ENCODE results near the gene ZNF480.
"Not testable (repeated sequence)": the region's sequence is repeated elsewhere in the genome, so short reads cannot be mapped to it uniquely, and the experiment has no call there.

ZNF480 gene

GRCh38 chr19:52296773-52297600 lies at the start of gene ZNF480:
Gene ZNF480, plus strand, starts transcription at chr19:52297169. Its CDS starts 3,244 bp downstream, at chr19:52300413.
- DNase-seq (peak; percentile 78), ATAC-seq (peak; percentile 76)

- ATAC-seq = no peak
- peak; percentile 62 for DNase-seq
These were observed 48.7 kb upstream of the ZNF480 start for GRCh38 chr19:52248241-52248640.

- no peak for DNase-seq
- no peak for ATAC-seq
These were observed 38.5 kb upstream of the ZNF480 start for GRCh38 chr19:52258426-52258825.

GRCh38 chr19:52265556-52265955 lies 31.4 kb upstream of the ZNF480 start:
- peak; percentile 15 for DNase-seq
- ATAC-seq = not testable (repeated sequence)

- peak; percentile 99 for ATAC-seq
- DNase-seq = peak; percentile 98
These were observed 27.4 kb upstream of the ZNF480 start, which contains the start of gene ZNF766 for GRCh38 chr19:52269338-52270261. Gene ZNF766, plus strand, starts transcription at chr19:52269587. Its CDS starts 27 bp downstream, at chr19:52269614.

- peak; percentile 23 for DNase-seq
- ATAC-seq = no peak
These were observed 26.6 kb upstream of the ZNF480 start for GRCh38 chr19:52270266-52270885.

GRCh38 chr19:52273301-52273700 lies 23.7 kb upstream of the ZNF480 start:
- ATAC-seq (no peak), DNase-seq (no peak)

- DNase-seq (no peak), ATAC-seq (no peak)
These were observed 22.8 kb upstream of the ZNF480 start for GRCh38 chr19:52274191-52274590.

- DNase-seq (no peak), ATAC-seq (no peak)
These were observed 21.0 kb upstream of the ZNF480 start for GRCh38 chr19:52275988-52276387.

- ATAC-seq (no peak), DNase-seq (no peak)
These were observed 19.5 kb upstream of the ZNF480 start for GRCh38 chr19:52277471-52277870.

GRCh38 chr19:52286256-52286655 lies 10.7 kb upstream of the ZNF480 start:
- no peak for ATAC-seq

GRCh38 chr19:52291781-52292180 lies 5.2 kb upstream of the ZNF480 start:
- no peak for ATAC-seq

More at GRCh38 chr19:52286256-52286655, 10.7 kb upstream of the ZNF480 start:
- DNase-seq = no peak

GRCh38 chr19:52292946-52293345 lies 4.0 kb upstream of the ZNF480 start:
- DNase-seq, ATAC-seq: not testable (repeated sequence)

More at GRCh38 chr19:52291781-52292180, 5.2 kb upstream of the ZNF480 start:
- DNase-seq = no peak

GRCh38 chr19:52296400-52296772 lies 583 bp upstream of the ZNF480 start:
- DNase-seq (no peak), ATAC-seq (no peak)

GRCh38 chr19:52297601-52298364 lies 814 bp downstream of the ZNF480 start:
- DNase-seq (no peak), ATAC-seq (no peak)

- peak; percentile 26 for DNase-seq
- no peak for ATAC-seq
These were observed 10.3 kb downstream of the ZNF480 start for GRCh38 chr19:52307275-52307674.

- ATAC-seq (no peak), DNase-seq (no peak)
These were observed 25.5 kb downstream of the ZNF480 start for GRCh38 chr19:52322429-52322828.

- no peak for DNase-seq
- no peak for ATAC-seq
These were observed 34.8 kb downstream of the ZNF480 start for GRCh38 chr19:52331757-52332156.

GRCh38 chr19:52335768-52336116 lies 38.8 kb downstream of the ZNF480 start:
- DNase-seq = no peak
- peak; percentile 24 for ATAC-seq

GRCh38 chr19:52336117-52336790 lies 39.3 kb downstream of the ZNF480 start, which contains the start of gene ZNF610:
Gene ZNF610, plus strand, starts transcription at chr19:52336243. Its CDS starts 12,930 bp downstream, at chr19:52349173.
- DNase-seq (peak; percentile 93), ATAC-seq (peak; percentile 91)

All from stimulated activated naive CD8-positive, alpha-beta T cell treated with anti-CD3 and anti-CD28 coated beads, Interleukin-15, Interleukin-2, amounts not matched to agents 100 U/mL and 50 U/mL, for 24 hours (primary cell).